ENCODE data around the gene SH3GLB1. TPM values are rescaled to one million over a fixed set of nuclear protein-coding genes. Genes with fewer than 3 reads are reported as not detected.

SH3GLB1 gene
- total and polyA plus RNA-seq, 9 of the 15 experiments (the other 6 are each of a cell fraction or from before 2014, with no cell fraction given), result 8.6 to 34.2 (median 24.2) TPM

GRCh38 chr1:86699186-86699585 is 5.2 kb upstream of the SH3GLB1 start:
- in situ Hi-C loops (cut with MboI) (no loop called here), intact Hi-C loops (cut with micrococcal nuclease) (no loop called here)
- POLR2A ChIA-PET, result no interaction called here
- Histone ChIP-seq H3K4me1 (replicated peaks in 1 of 2; ENCODE audit: control insufficient read depth in 2 of 2, insufficient read depth in 2 of 2, low read length in 2 of 2) (peaks cover 4 to 6% of the 10 kb centered on the region in 2 experiments; a peak in 4 of 5 replicates), H2AFZ (ENCODE audit: low read depth, low read length) (no peak overlapping the region), H3K4me3 (no peak overlapping the region), H3K9me3 (replicated peaks; ENCODE audit: control insufficient read depth, insufficient read depth, low read depth, low read length) (no peaks in the 10 kb centered on the region), H3K79me2 (ENCODE audit: control insufficient read depth, insufficient read depth, low read length) (no peaks in the 10 kb centered on the region), H3K4me2 (ENCODE audit: insufficient read depth, low read length) (no peak overlapping the region), H3K36me3 (ENCODE audit: control insufficient read depth, insufficient read depth, low read length) (no peaks in the 10 kb centered on the region), H3K27ac (ENCODE audit: extremely low read depth, low read depth, low read length) (no peak overlapping the region), H3K27me3 (ENCODE audit: control insufficient read depth in 2 of 2, insufficient read depth in 2 of 2, low read length in 2 of 2) (no peaks in the 10 kb centered on the region), H3K9me1 (ENCODE audit: control insufficient read depth, insufficient read depth, low read length) (no peaks in the 10 kb centered on the region), H4K20me1 (replicated peaks; ENCODE audit: control insufficient read depth, insufficient read depth, low read length) (no peaks in the 10 kb centered on the region), H3K9ac (ENCODE audit: insufficient read depth in 1 of 2, low read depth in 2 of 2, low read length in 2 of 2) (no peak overlapping the region)
- FAIRE-seq (no peak), ATAC-seq (no peak), DNase-seq (ENCODE audit: extremely low read depth in 1 of 4, low spot score in 3 of 4) (no peak)
- 22% methylated on average over 2 of the region's 2 CpGs for WGBS (ENCODE audit: insufficient coverage, low coverage, missing lambda C conversion rate)
- CTCF ChIA-PET (ENCODE audit: low intra/inter-chr PET ratio), result interaction anchor here (0.6 to 0.7 kb wide), 2 partner anchors 14 to 620 kb away, joined by 3 to 4 read pairs; no protein-coding TSS in a partner anchor
- TF ChIP-seq MGA (IDR thresholded peaks at IDR 0.05), result no peak
- BruUV-seq (replicated peaks), result no TSS peak

Data from K562 (cell line).